Astrocyte of the spinal cord (primary cell): ENCODE data around the gene BARX2.

Experiments
- DNase-seq: peaks from one replicate; pipeline ENCODE4 v3.0.0; 2011; ENCODE audit warnings: low read depth, low spot score
- H3K4me3 ChIP-seq: 2 replicates; pipeline ENCODE4 v1.5.1; 2011; ENCODE audit warnings: low read depth, mild to moderate bottlenecking, low read length, moderate library complexity
- CTCF ChIP-seq: IDR thresholded peaks from 2 replicates; pipeline ENCODE4 v1.5.1; 2012; ENCODE audit warnings: low read depth, mild to moderate bottlenecking, low read length, inconsistent platforms
- in situ Hi-C: cut with HindIII; loops from 2 replicates; pipeline ENCODE4 v1.10.0; 2017; ENCODE audit warnings: low sequenced_read_pairs

Gene BARX2

GRCh38 chr11:129366737-129367597 is 8.7 kb upstream of the BARX2 start:
- H3K4me3 ChIP-seq, result no peak overlapping the region
- TF ChIP-seq CTCF, result no peak
- DNase-seq, result no peak
- in situ Hi-C loops, result no loop called here

GRCh38 chr11:129368889-129369672 is 6.6 kb upstream of the BARX2 start:
- no peak for TF ChIP-seq CTCF
- in situ Hi-C loops, result no loop called here
- no peak overlapping the region for H3K4me3 ChIP-seq

GRCh38 chr11:129370715-129371114 is 4.9 kb upstream of the BARX2 start:
- in situ Hi-C loops, result no loop called here
- no peak for DNase-seq
- no peak for TF ChIP-seq CTCF
- H3K4me3 ChIP-seq, result no peak overlapping the region

More at GRCh38 chr11:129368889-129369672, 6.6 kb upstream of the BARX2 start:
- DNase-seq, result no peak

- in situ Hi-C loops, result no loop called here
- no peak for TF ChIP-seq CTCF
- H3K4me3 ChIP-seq, result no peak overlapping the region
- no peak for DNase-seq
Measured at GRCh38 chr11:129372609-129373488, 2.8 kb upstream of the BARX2 start.

- in situ Hi-C loops, result no loop called here
- no peak for TF ChIP-seq CTCF
- no peak overlapping the region for H3K4me3 ChIP-seq
- DNase-seq, result no peak
Measured at GRCh38 chr11:129373489-129373953, 2.1 kb upstream of the BARX2 start.
